COLO829 (cell line): Measurements from ENCODE around the gene WDR72.

Source experiments
- DNase-seq: peaks from one replicate; pipeline ENCODE4 v3.0.0; 2012; ENCODE audit warnings: low spot score

The WDR72 gene

DNA sequence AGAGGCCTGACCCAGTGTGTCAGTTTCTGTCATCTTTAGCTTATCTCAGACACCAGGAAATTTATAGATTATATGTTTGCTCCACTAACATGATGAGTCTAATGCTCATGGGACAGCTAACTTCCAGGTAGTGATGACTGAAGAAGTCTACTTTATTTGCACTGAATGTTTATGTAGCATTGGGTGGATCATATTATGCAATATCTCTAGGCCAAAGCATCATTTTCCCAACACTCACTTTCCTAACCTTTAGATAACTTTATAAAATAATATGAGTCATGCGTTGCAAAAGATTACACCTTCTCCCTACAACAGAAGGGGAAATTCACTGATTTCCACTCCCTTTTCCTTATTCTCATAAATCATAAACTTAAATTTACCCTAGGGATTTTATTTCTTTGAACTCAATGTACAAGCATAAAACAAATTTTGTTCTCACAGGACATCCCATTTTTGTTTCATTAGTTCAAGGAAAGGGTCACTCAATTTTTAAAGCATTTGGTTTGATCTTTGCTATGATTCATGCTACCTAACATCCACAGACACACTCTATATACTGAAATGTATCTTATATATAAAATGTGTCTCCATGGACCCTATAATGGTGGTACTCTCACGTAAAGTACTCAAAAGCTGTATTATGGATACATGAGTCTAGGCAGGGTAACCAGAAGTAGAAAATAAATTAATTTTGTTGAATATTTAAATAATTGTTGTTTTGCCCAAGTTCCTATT is 225.2 kb downstream of the WDR72 start:
- no peak for DNase-seq

DNA sequence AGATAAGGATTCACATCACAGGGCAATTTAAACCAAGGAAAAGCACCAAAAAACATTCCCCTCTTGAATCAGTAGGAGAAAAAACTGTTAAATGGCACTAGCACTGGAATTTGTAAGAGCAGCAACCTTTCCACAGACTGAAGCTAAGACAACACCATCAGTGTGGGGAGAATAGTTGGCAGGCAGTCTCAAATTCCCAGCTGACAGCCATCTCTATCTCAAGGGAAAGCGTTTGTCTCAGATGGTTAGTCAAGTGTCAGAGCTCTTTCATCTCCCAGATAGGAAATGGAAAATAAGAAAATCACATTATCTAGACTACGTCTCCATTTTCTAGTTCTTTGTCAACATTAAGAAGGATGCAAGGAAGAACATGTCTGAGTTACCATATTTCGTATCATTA is 228.7 kb downstream of the WDR72 start:
- no peak for DNase-seq

DNA sequence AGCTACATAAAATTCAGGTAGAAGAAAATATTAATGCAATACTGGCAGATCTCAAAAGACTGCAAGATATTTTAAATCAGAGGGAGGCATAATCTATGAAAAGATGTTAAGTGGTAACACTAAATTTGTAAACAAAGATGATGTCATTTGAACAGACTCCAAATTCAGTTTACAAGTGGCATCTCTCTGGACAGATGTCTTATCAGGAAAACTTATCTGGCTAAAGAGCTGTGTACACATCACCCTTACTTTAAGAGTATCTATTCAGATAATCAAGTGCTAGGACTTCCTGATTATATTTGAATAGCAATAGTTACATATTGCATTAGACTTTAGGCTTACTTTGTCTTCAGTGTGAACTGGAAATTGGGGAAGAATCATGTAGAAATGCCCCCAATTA is 231.5 kb downstream of the WDR72 start:
- no peak for DNase-seq

GRCh38 chr15:53525894-53526293 is 233.6 kb downstream of the WDR72 start:
- DNase-seq: no peak

DNA sequence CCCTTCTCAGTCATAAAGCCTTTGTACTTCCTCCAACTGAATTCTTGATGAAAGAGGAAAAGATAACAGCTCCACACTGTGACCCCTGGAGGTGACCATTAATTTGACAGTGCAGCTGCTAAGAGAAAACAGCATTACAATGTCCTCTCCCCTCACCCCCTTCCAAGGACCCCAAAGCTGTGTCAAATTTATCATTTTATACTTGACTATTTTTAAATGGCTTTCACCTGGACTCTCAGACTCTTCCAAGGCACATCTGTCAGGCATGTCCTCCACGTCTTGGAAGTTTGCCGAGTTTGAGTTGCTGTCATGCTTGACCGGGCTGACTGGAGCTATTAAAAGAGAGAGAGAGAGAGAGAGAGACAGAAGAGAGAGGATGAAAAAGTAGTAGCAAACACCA is 236.5 kb downstream of the WDR72 start:
- DNase-seq: no peak

DNA sequence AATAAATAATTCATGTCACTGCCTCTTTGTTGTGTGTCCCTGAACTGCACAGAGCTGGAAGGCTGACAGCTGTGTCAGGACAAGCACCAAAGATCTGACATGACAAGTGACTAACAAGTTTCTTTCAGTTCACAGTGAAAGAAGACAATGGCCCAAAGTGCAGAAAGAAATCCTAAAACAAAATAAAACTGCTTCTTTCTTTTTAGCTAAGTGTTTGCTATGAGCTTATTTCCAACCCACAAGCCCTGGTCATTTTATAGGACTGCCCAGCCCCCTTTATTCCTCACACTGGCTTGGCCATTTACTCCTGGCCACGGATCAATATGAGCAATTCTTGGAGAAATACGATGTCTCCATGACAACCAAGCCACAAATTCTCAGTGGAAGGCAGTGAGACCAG is 238.5 kb downstream of the WDR72 start:
- no peak for DNase-seq

- no peak for DNase-seq
Measured at GRCh38 chr15:53513431-53513830, 246.0 kb downstream of the WDR72 start.

- no peak for DNase-seq
Measured at GRCh38 chr15:53512029-53512428, 247.4 kb downstream of the WDR72 start.

DNA sequence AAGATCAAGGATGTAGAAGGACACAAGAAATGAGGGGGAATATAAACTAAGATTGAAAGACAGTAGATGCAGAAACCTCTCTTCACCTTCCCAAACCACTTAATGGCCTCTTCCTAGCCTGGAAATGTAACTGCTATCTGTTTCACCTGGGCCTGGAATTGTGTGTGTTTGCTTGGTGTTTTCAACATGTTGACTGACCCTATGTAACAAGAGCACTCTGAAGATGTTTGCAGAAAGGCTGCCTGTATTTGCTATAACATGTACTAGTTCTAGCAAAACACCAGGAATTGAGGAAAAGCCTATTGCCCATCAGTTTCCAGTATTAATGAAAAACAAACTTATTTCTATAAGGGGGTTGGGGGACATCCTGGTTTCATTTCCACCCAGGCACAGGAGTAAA is 248.3 kb downstream of the WDR72 start:
- DNase-seq: no peak

DNA sequence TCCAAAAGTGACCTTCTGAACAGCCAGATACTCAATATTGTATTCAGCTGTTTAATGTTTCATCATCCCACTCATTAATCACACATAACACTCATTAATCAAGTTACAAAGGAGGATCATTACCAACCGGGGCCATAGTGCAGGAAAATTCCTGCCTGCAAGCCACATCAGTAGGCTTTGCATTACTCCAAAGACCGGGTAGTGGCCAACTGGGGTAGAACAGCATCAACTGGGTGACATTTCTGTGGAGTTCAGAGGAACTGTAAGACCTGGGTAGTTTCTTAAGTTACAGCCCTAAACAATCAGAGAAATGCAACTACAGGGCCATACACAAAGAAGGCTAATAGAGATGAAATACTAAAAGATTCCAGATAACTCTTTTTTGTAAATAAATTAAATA is 253.1 kb downstream of the WDR72 start:
- DNase-seq: no peak

GRCh38 chr15:53498996-53499395 is 260.5 kb downstream of the WDR72 start:
- DNase-seq: no peak

DNA sequence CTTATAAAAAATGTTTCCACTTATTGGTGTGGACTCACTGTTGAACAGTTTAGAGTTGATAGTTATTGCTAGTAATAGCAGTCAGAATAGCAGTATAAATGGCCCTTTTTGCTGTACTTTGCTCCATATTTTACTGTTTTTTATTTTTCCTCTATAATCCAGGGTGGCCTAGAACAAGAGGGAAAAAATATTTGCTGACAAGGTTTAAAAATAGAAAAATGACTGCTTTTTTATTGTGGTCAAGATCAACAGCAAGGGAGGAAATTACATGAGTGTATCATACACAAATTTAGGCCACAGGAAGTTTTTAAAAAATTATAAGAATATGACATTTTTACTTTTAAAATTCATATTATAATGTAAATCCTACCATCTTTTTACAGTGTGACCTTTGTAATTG is 269.1 kb downstream of the WDR72 start:
- DNase-seq: no peak

- DNase-seq: no peak
Measured at GRCh38 chr15:53482055-53482454, 277.4 kb downstream of the WDR72 start.

- DNase-seq: no peak
Measured at GRCh38 chr15:53477981-53478766, 281.3 kb downstream of the WDR72 start.

GRCh38 chr15:53473886-53474285 is 285.6 kb downstream of the WDR72 start:
- no peak for DNase-seq

- DNase-seq: no peak
Measured at GRCh38 chr15:53473435-53473834, 286.0 kb downstream of the WDR72 start.

DNA sequence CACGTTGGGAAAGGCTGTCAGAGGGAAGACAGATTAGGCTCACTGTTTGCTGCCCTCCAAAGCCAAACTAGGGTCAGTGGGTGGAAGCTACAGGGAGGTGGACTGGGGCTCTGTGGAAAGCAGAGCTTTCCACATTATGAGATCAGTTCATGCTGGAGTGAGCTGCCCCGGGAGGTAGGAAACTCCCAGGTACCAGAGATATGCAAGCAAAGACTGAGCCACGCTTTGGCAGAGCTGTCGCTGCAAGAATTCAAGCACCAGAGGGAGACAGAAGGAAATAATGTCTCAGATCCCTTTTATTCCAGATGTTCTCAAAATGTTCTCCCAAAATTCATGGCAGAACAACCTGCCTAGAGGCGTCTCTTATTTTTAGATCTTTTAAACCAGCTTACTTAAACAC is 286.6 kb downstream of the WDR72 start:
- no peak for DNase-seq

- DNase-seq: no peak
Measured at GRCh38 chr15:53472210-53472609, 287.3 kb downstream of the WDR72 start.

DNA sequence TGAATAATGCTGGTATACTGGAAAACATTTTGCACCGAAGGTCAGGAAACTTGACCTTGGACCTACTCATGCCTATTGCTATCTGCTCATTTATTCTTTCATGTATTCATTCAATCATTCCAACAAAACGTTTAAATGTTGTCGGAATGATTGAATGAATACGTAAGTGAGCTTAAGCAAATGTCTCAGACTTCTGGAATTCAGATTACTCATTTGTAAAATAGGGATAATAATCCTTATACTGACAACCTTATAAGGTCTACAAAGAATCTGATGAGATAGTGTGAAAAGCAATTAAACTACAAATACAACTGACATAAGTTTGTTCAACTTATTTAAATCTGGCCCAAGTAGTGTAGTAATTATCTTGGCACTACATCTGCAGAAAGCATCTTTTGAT is 288.7 kb downstream of the WDR72 start:
- no peak for DNase-seq

DNA sequence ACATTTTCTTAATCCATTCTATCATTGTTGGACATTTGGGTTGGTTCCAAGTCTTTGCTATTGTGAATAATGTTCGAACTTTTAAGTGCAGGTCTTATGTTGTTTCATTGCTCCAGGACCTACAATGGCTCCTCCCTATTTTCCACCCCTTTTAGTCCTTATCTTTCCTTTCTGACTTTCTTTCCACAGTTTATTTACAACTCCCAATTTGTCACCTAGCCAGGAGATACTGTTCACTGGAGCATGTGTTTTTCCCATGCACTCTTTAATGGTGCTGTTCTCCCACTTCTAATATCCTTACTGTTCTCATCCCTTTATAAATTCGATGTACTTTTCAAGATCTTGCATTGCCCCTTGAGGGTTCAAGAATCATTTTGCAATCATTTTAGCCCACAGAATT is 290.0 kb downstream of the WDR72 start:
- DNase-seq: no peak
